Osteocyte (in vitro differentiated cells): Measurements from ENCODE around the gene RFX3. TPM values are rescaled to one million over a fixed set of nuclear protein-coding genes. Genes with fewer than 3 reads are reported as not detected.

Experiments
- DNase-seq: peaks from one replicate; pipeline ENCODE4 v3.0.0; 2021; ENCODE audit warnings: mixed read lengths; ENCODE audit not compliant: unreplicated experiment; ENCODE audit errors: extremely low spot score
- H3K27ac Mint-ChIP-seq: one replicate; pipeline ENCODE4 v1.8.0; 2021; ENCODE audit warnings: mild to moderate bottlenecking, mixed read lengths; ENCODE audit not compliant: unreplicated experiment
- H3K27me3 Mint-ChIP-seq: one replicate; pipeline ENCODE4 v1.8.0; 2021; ENCODE audit warnings: mixed read lengths; ENCODE audit not compliant: unreplicated experiment
- H3K36me3 Mint-ChIP-seq: one replicate; pipeline ENCODE4 v1.8.0; 2021; ENCODE audit warnings: mixed read lengths; ENCODE audit not compliant: unreplicated experiment
- H3K4me1 Mint-ChIP-seq: one replicate; pipeline ENCODE4 v1.8.0; 2021; ENCODE audit warnings: mixed read lengths; ENCODE audit not compliant: unreplicated experiment
- H3K4me3 Mint-ChIP-seq: one replicate; pipeline ENCODE4 v1.8.0; 2021; ENCODE audit warnings: mild to moderate bottlenecking, moderate library complexity, mixed read lengths; ENCODE audit not compliant: unreplicated experiment
- H3K9me3 Mint-ChIP-seq: one replicate; pipeline ENCODE4 v1.8.0; 2021; ENCODE audit warnings: mixed read lengths; ENCODE audit not compliant: unreplicated experiment
- total RNA-seq: library from RNA; stranded (reverse); gene quantifications from 2 replicates; pipeline ENCODE4 v1.2.1, GENCODE V29; 2021
- TF ChIP-seq, protein P1 (sequence below): fragments of 200-600 bp; sonication (generic); IDR thresholded peaks from 2 replicates; pipeline ENCODE4 v1.5.0; 2021; ENCODE audit warnings: antibody characterized with exemption, mild to moderate bottlenecking, moderate library complexity

The RFX3 gene
- total RNA-seq, 1 donor from 2014 or later: 10.0 TPM

DNA sequence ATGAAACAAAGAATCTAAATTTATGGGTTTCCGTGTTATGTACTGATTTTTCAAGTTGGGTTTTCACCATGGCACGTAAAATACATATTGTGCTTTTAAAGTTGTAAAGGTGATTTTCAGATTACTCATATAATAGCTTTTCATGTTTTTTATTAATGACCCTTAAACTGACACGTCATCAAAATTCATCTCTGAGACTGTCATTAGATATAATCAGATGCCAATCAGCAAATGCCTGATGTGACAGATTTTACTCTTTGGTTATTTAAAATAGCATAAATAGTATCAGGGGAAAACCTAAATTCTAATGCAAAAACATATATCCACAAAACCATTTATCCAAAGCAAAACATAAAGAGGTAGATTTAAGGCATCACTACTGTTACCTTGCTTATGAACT is 11.0 kb downstream of the RFX3 start:
- Mint-ChIP-seq H3K27ac (no peak overlapping the region), H3K9me3 (no peaks in the 10 kb centered on the region), H3K27me3 (no peaks in the 10 kb centered on the region), H3K4me1 (peaks cover 3% of the 10 kb centered on the region), H3K4me3 (no peak overlapping the region), H3K36me3 (no peaks in the 10 kb centered on the region)
- TF ChIP-seq, protein P1, sequence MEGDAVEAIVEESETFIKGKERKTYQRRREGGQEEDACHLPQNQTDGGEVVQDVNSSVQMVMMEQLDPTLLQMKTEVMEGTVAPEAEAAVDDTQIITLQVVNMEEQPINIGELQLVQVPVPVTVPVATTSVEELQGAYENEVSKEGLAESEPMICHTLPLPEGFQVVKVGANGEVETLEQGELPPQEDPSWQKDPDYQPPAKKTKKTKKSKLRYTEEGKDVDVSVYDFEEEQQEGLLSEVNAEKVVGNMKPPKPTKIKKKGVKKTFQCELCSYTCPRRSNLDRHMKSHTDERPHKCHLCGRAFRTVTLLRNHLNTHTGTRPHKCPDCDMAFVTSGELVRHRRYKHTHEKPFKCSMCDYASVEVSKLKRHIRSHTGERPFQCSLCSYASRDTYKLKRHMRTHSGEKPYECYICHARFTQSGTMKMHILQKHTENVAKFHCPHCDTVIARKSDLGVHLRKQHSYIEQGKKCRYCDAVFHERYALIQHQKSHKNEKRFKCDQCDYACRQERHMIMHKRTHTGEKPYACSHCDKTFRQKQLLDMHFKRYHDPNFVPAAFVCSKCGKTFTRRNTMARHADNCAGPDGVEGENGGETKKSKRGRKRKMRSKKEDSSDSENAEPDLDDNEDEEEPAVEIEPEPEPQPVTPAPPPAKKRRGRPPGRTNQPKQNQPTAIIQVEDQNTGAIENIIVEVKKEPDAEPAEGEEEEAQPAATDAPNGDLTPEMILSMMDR: no peak
- DNase-seq: no peak

DNA sequence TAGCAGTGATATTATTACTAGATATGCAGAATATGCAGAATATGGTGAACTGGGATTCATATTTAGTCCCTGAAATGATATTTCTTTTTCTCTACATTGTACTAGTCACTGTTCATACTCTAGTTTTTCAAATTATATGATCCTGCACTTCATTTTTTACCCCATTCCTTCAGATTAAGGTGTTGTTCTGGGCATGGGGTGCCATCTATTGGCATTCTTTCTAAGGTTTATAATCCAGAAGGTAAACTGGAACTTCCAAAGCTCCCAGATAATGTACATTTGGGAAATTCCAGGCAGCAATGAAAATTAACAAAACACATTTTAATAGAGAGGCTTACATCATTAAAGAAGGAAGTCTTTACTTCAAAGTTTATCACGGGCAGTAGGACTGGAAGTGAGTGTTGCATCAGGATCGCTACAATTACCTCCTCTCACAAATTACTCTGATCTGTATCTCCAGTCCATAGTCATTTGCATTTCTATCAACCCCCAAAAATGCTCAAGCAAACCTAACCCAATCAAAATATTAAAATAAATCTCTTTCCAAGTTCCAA is 12.5 kb downstream of the RFX3 start:
- H3K36me3 Mint-ChIP-seq: no peaks in the 10 kb centered on the region
- H3K4me1 Mint-ChIP-seq: peaks cover 10% of the 10 kb centered on the region
- no peak for DNase-seq
- no peak overlapping the region for H3K4me3 Mint-ChIP-seq
- TF ChIP-seq, protein P1: no peak
- no peaks in the 10 kb centered on the region for H3K27me3 Mint-ChIP-seq
- no peaks in the 10 kb centered on the region for H3K9me3 Mint-ChIP-seq
- no peak overlapping the region for H3K27ac Mint-ChIP-seq

DNA sequence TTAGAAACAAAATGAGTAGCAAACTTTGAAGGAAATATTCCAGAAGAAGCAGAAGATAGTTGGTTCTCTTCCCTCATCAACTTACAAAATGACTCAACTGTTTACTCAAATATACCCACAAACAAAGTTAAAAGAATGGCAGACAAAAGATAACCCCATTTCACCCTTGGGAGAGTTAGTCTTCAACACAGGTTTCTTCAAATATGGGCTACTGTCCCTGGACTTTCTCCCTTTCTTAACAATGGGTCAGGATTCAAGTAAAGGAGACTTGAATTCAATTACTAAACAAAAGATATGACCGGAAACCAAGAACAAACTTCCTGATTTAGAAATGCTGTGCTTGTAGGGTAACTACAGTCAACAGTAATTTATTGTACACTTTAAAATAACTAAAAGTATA is 14.2 kb downstream of the RFX3 start:
- no peaks in the 10 kb centered on the region for H3K9me3 Mint-ChIP-seq

DNA sequence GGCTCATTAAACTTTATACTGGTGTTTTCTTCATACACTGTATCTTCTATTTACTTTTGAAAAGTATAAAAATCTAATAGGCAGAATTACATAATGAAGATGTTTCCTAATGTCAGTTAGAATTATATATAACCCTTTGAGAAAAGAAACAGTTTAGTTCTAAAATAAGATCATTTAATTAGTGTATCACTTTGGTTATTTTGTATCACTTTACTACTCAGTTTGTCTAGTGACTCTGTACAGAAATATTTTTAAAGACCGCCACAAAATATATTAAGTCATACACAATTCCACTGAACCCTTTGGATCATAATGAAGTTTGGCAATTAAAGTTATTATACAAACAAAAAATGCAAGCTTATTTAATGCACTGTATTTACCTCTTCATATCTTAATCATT is 15.0 kb downstream of the RFX3 start:
- no peak for DNase-seq
- Mint-ChIP-seq H3K4me1 (peaks cover 11% of the 10 kb centered on the region), H3K27me3 (no peaks in the 10 kb centered on the region), H3K36me3 (no peaks in the 10 kb centered on the region), H3K9me3 (no peaks in the 10 kb centered on the region), H3K27ac (no peak overlapping the region), H3K4me3 (no peak overlapping the region)
- TF ChIP-seq, protein P1: no peak

More for the DNA sequence above, 14.2 kb downstream of the RFX3 start:
- H3K36me3 Mint-ChIP-seq: no peaks in the 10 kb centered on the region
- H3K27ac Mint-ChIP-seq: no peak overlapping the region
- H3K4me3 Mint-ChIP-seq: no peak overlapping the region
- no peak for DNase-seq
- no peaks in the 10 kb centered on the region for H3K27me3 Mint-ChIP-seq
- H3K4me1 Mint-ChIP-seq: peaks cover 12% of the 10 kb centered on the region
- TF ChIP-seq, protein P1: no peak

DNA sequence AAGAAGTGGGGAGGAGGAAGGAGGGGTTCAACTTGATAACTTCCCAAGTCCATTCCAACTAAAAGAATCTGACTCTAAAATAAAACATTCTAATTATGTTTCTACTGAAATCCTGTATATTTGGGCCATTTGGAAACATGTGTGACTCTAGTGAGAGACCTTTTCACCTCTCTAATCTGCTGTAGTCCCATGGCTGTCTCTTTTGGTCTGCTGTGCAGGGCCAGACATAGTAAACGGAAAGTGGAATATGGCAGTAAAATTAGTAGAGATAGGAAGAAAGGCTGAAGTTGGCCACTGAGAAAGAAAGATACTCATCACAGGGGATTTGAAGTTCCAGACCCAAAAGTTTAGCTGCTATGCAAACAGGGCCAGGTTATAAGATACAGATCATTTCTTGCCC is 15.9 kb downstream of the RFX3 start:
- TF ChIP-seq, protein P1: no peak
- Mint-ChIP-seq H3K4me1 (peaks cover 11% of the 10 kb centered on the region), H3K27ac (no peak overlapping the region), H3K36me3 (no peaks in the 10 kb centered on the region), H3K9me3 (no peaks in the 10 kb centered on the region), H3K27me3 (no peaks in the 10 kb centered on the region), H3K4me3 (no peak overlapping the region)
- no peak for DNase-seq
